Measurements from ENCODE around the gene CNTF. TPM values are rescaled to one million over a fixed set of nuclear protein-coding genes. Genes with fewer than 3 reads are reported as not detected.

The CNTF gene
- total and polyA plus RNA-seq, 2 of the 4 experiments (the other 2 are of a cell fraction): 1.2 to 2.3 TPM

DNA sequence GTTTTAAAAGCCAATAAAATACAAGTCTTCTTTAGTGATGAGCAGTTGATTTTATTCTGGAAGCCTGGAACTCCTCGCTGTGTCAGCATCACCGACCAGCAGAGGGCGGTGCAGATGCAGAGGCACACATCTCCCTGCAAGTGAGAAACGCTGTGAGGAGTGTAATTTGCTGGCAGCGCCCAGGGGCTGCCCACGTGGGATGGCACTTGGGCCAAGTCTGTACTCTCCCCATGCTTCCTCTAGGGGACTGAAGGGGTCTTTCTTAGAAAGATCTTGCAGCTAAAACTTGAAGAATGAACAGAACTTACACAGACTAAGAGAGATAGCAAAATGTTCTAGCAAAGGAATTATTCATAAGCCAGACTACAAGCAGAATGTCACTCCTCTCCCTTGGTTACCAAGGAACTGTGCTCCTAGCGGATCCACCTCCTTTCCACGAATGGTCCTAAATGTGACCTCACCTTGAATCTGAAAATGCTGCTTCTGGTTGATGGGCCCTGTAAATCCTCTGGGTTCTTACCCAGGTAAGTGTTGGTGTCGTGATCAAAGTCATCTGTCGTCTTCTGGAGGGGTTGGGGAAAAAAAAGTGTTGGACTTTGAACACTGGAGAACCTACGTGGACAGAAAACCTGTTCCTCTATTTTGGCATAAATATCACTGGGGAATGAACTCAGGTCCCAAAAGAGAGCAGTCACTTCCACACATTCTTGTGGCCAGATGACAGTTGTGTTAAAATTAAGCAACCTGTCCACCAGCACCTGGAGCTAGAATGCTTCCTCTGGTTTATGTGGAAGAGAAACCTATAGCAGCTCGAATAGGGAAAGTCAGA is 31.8 kb downstream of the CNTF start (continued):
- TF ChIP-seq RAD21 (IDR thresholded peaks at IDR 0.05; ENCODE audit: low read length) (peak; percentile 72), FOS (IDR thresholded peaks at IDR 0.05; ENCODE audit: low read depth, low read length) (no peak)

DNA sequence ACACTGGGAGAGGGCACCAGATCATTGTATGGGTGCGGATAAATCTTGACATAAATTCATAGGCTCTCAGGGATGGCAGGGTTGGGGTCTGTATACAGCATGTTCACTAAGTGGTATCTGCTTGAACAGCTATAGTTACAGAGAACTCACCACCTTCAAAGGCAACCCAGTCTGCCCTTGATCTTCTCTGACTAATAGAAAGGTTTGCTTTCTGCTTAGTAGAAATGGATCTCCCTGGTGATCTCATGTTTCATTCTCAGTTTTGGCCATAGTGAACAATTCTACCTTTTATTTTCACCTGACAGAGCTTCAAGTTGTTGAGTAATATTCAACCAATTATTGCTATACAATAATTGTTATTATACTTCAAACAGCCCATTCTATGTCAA is 32.4 kb downstream of the CNTF start:
- CTCF ChIA-PET: interaction anchor here (1.5 to 1.8 kb wide), 2 partner anchors 16 to 133 kb away, joined by 3 to 4 read pairs; no protein-coding TSS in a partner anchor
- H3K4me1 ChIP-seq (ENCODE audit: control insufficient read depth, insufficient read depth, low read length): peaks cover 2% of the 10 kb centered on the region; the same call in 1 of the 2 replicates
- in situ Hi-C loops (cut with MboI; ENCODE audit: low sequenced_read_pairs): no loop called here
- TF ChIP-seq RCOR1 (IDR thresholded peaks at IDR 0.05; ENCODE audit: insufficient replicate concordance, low read length) (no peak), CHD1 (IDR thresholded peaks at IDR 0.05; ENCODE audit: low read depth, low read length) (no peak), CEBPB (IDR thresholded peaks at IDR 0.05; ENCODE audit: low read depth, low read length) (no peak), MAZ (IDR thresholded peaks at IDR 0.05; ENCODE audit: borderline replicate concordance, low read depth, low read length) (no peak), BHLHE40 (IDR thresholded peaks at IDR 0.05; ENCODE audit: low read depth, low read length) (no peak), POLR2A (IDR thresholded peaks at IDR 0.05; ENCODE audit: low read depth, low read length) (no peak), FOS (IDR thresholded peaks at IDR 0.05; ENCODE audit: low read depth, low read length) (no peak), MXI1 (IDR thresholded peaks at IDR 0.05; ENCODE audit: borderline replicate concordance, low read depth, low read length) (no peak), MAFK (IDR thresholded peaks at IDR 0.05; ENCODE audit: low read depth, low read length) (no peak), RFX5 (IDR thresholded peaks at IDR 0.05; ENCODE audit: low read depth, low read length) (no peak), NFE2L2 (IDR thresholded peaks at IDR 0.05; ENCODE audit: low read depth, low read length) (no peak), RAD21 (IDR thresholded peaks at IDR 0.05; ENCODE audit: low read length) (no peak)
- TF ChIP-seq, protein P1, sequence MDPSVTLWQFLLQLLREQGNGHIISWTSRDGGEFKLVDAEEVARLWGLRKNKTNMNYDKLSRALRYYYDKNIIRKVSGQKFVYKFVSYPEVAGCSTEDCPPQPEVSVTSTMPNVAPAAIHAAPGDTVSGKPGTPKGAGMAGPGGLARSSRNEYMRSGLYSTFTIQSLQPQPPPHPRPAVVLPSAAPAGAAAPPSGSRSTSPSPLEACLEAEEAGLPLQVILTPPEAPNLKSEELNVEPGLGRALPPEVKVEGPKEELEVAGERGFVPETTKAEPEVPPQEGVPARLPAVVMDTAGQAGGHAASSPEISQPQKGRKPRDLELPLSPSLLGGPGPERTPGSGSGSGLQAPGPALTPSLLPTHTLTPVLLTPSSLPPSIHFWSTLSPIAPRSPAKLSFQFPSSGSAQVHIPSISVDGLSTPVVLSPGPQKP (IDR thresholded peaks at IDR 0.05; ENCODE audit: borderline replicate concordance, low read depth, low read length): no peak
- TF ChIP-seq, protein P2, sequence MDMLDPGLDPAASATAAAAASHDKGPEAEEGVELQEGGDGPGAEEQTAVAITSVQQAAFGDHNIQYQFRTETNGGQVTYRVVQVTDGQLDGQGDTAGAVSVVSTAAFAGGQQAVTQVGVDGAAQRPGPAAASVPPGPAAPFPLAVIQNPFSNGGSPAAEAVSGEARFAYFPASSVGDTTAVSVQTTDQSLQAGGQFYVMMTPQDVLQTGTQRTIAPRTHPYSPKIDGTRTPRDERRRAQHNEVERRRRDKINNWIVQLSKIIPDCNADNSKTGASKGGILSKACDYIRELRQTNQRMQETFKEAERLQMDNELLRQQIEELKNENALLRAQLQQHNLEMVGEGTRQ (IDR thresholded peaks at IDR 0.05; ENCODE audit: low read depth, low read length): no peak

More for the DNA sequence above, 32.4 kb downstream of the CNTF start:
- no peak overlapping the region for H4K91ac ChIP-seq (ENCODE audit: insufficient read depth, low read depth, low read length)
- no peaks in the 10 kb centered on the region for H3K9me3 ChIP-seq (ENCODE audit: control insufficient read depth, insufficient read depth, low read length)
- no peak overlapping the region for H4K8ac ChIP-seq (ENCODE audit: low read depth in 2 of 2, low read length in 2 of 2)
- no peaks in the 10 kb centered on the region for H3K79me1 ChIP-seq (ENCODE audit: low read depth in 1 of 2, low read length in 2 of 2)
- no peak overlapping the region for H3K4ac ChIP-seq (ENCODE audit: low read depth, low read length)
- no peak overlapping the region for H3K9ac ChIP-seq (ENCODE audit: low read depth, low read length)
- H4K20me1 ChIP-seq (ENCODE audit: insufficient read depth, low read length): no peaks in the 10 kb centered on the region
- H4K5ac ChIP-seq (ENCODE audit: low read depth, low read length): no peak overlapping the region
- H2BK20ac ChIP-seq (ENCODE audit: low read depth, low read length): no peak overlapping the region
- POLR2A ChIA-PET (ENCODE audit: unreplicated experiment): no interaction called here
- no peaks in the 10 kb centered on the region for H3K27me3 ChIP-seq (ENCODE audit: control insufficient read depth, insufficient read depth, low read length)
- no peak overlapping the region for H2AK5ac ChIP-seq (ENCODE audit: low read depth, low read length)
- H3K18ac ChIP-seq (ENCODE audit: low read depth, low read length): no peak overlapping the region
- ATAC-seq (ENCODE audit: low read depth) (no peak), DNase-seq (no peak)
- no peak overlapping the region for H3K27ac ChIP-seq (ENCODE audit: insufficient read depth, low read length)
- H2BK15ac ChIP-seq (ENCODE audit: low read depth, low read length): no peak overlapping the region
- H2BK5ac ChIP-seq (ENCODE audit: low read depth, low read length, poor library complexity, severe bottlenecking): no peak overlapping the region
- no peaks in the 10 kb centered on the region for H3K9me1 ChIP-seq (ENCODE audit: insufficient read depth, low read length)
- no peak overlapping the region for H3K56ac ChIP-seq (ENCODE audit: extremely low read depth, insufficient read depth, low read length)
- H2AK9ac ChIP-seq (replicated peaks; ENCODE audit: low read depth, low read length, poor library complexity): no peak overlapping the region
- no peak overlapping the region for H2AFZ ChIP-seq (replicated peaks; ENCODE audit: low read length, poor library complexity)
- no peak overlapping the region for H3K4me2 ChIP-seq (ENCODE audit: low read depth, low read length)
- BruUV-seq (replicated peaks): no TSS peak
- dilution Hi-C loops (cut with HindIII; ENCODE audit: low sequenced_read_pairs, unreplicated experiment): no loop called here
- no peak overlapping the region for H3K4me3 ChIP-seq (ENCODE audit: insufficient read depth, low read depth, low read length)
- intact Hi-C loops (cut with micrococcal nuclease): loop anchor here (1.0 to 5.0 kb wide), 4 partner anchors 133 to 502 kb away; no protein-coding TSS in a partner anchor
- no peaks in the 10 kb centered on the region for H3K36me3 ChIP-seq (ENCODE audit: control insufficient read depth, insufficient read depth, low read length)
- H2BK120ac ChIP-seq (ENCODE audit: low read depth, low read length): no peak overlapping the region
- no peak overlapping the region for H3K14ac ChIP-seq (replicated peaks; ENCODE audit: low read depth, low read length)
- WGBS, 2 experiments (ENCODE audit: extremely low coverage in 2 of 2, insufficient read length in 1 of 2): no CpG with 5 or more reads among the region's 1 CpG
- no peak overlapping the region for H3K23ac ChIP-seq (ENCODE audit: low read depth, low read length)
